Skeletal muscle satellite cell (primary cell): ENCODE measurements around the gene ANKRD40.
"Not testable (repeated sequence)": the region's sequence is repeated elsewhere in the genome, so short reads cannot be mapped to it uniquely, and the experiment has no call there.

Experiments
- H3K27me3 ChIP-seq: 2 replicates; pipeline ENCODE4 v1.7.0; 2013; ENCODE audit warnings: low read length; ENCODE audit not compliant: control insufficient read depth, insufficient read depth
- H3K36me3 ChIP-seq: 2 replicates; pipeline ENCODE4 v1.7.0; 2013; ENCODE audit warnings: mild to moderate bottlenecking, control low read depth, low read length; ENCODE audit not compliant: insufficient read depth
- H3K4me1 ChIP-seq: 2 replicates; pipeline ENCODE4 v1.7.0; 2013; ENCODE audit warnings: low read length; ENCODE audit not compliant: control insufficient read depth, insufficient read depth
- H3K4me2 ChIP-seq: 2 replicates; pipeline ENCODE4 v1.7.0; 2013; ENCODE audit warnings: mild to moderate bottlenecking, low read length
- H3K4me3 ChIP-seq: 2 replicates; pipeline ENCODE4 v1.7.0; 2013; ENCODE audit warnings: low read length
- H3K9ac ChIP-seq: 2 replicates; pipeline ENCODE4 v1.7.0; 2013; ENCODE audit warnings: mild to moderate bottlenecking, low read depth, low read length, moderate library complexity
- H3K9me3 ChIP-seq: replicated peaks from 2 replicates; pipeline ENCODE4 v1.7.0; 2013; ENCODE audit warnings: mild to moderate bottlenecking, control low read depth, low read length

The ANKRD40 gene

GRCh38 chr17:50709053-50709452, 1.3 kb upstream of the ANKRD40 start:
- peak overlapping the region; percentile 90 for H3K4me2 ChIP-seq
- not testable (repeated sequence) for H3K9me3 ChIP-seq, H3K27me3 ChIP-seq, H3K36me3 ChIP-seq
- H3K4me3 ChIP-seq: peak overlapping the region; percentile 96
- H3K4me1 ChIP-seq: peaks cover 14% of the 10 kb centered on the region
- peak overlapping the region; percentile 99 for H3K9ac ChIP-seq

DNA sequence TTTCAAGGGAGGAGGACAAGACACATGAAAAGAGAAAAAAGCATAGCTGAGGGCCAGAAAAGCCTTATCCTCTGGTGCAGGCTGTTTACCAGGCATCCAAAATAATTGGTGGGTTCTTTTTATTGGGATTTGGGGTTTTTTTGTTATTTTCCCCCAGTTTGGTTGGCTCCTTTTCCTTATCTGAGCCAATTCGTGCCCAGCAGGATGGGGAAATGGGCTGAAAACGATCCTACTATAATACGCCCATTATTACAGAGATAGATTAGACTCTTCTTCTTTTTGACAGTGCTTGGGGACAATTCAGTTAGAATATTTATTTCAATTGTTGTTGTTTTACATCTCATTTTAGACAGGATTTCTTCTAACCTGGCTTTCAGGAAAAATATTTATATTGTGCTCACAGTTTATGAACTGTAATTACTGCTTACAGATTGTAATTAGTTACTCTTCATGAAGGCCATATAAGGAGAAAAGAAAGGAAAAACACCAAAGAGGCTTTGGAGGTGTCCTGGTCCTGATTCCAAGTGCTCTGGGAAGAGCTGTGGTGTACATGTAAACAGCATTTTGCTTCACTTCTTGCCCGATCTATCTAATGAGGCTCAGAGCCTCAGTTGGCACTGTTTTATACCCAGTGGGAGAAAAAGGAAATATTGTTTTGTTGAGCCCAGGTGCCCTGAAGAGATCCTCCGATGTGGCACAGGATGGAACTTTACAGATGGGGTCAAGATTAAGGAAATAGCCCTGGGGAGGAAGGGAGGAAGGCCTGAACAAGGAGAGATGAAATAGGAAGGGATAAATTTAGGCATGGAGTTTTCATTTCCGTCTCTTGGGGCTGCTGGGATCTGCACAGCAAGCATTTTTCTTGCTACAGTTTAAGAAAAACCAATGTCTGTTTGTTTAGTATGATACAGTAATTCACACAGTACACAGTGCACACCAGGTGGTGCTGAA, 611 bp upstream of the ANKRD40 start:
- H3K9me3 ChIP-seq: no peaks in the 10 kb centered on the region
- H3K36me3 ChIP-seq: peaks cover 5% of the 10 kb centered on the region
- peak overlapping the region; percentile 96 for H3K4me3 ChIP-seq
- peak overlapping the region; percentile 99 for H3K9ac ChIP-seq
- H3K27me3 ChIP-seq: peaks cover 3% of the 10 kb centered on the region
- H3K4me2 ChIP-seq: peak overlapping the region; percentile 90
- peaks cover 14% of the 10 kb centered on the region for H3K4me1 ChIP-seq

DNA sequence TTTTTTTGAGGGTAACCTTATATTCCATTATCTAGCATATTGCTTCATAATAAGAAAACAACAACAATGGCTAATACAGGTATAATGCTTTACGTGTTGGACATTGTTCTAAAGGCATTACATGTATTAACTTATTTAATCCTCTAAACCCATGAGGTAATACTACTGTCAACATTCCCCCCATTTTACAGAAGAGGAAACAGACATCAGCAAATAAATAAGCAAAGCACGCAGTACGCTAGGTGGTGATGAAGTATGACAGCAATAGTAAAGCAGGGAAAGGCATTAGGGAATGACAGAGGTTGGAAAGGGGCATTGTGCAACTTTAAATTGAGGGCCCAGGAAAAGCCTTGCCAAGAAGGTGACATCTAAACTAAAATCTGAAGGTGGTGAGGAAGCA, 4.6 kb downstream of the ANKRD40 start:
- Histone ChIP-seq H3K27me3 (no peaks in the 10 kb centered on the region), H3K4me1 (peaks cover 14% of the 10 kb centered on the region), H3K36me3 (peaks cover 19% of the 10 kb centered on the region), H3K4me2 (no peak overlapping the region), H3K9me3 (no peaks in the 10 kb centered on the region), H3K9ac (no peak overlapping the region), H3K4me3 (no peak overlapping the region)

GRCh38 chr17:50699410-50699809, 8.3 kb downstream of the ANKRD40 start:
- no peak overlapping the region for H3K9ac ChIP-seq
- no peaks in the 10 kb centered on the region for H3K27me3 ChIP-seq
- H3K4me3 ChIP-seq: no peak overlapping the region
- H3K9me3 ChIP-seq: no peaks in the 10 kb centered on the region
- H3K4me1 ChIP-seq: peaks cover 17% of the 10 kb centered on the region
- peaks cover 54% of the 10 kb centered on the region for H3K36me3 ChIP-seq
- peak overlapping the region; percentile 16 for H3K4me2 ChIP-seq

DNA sequence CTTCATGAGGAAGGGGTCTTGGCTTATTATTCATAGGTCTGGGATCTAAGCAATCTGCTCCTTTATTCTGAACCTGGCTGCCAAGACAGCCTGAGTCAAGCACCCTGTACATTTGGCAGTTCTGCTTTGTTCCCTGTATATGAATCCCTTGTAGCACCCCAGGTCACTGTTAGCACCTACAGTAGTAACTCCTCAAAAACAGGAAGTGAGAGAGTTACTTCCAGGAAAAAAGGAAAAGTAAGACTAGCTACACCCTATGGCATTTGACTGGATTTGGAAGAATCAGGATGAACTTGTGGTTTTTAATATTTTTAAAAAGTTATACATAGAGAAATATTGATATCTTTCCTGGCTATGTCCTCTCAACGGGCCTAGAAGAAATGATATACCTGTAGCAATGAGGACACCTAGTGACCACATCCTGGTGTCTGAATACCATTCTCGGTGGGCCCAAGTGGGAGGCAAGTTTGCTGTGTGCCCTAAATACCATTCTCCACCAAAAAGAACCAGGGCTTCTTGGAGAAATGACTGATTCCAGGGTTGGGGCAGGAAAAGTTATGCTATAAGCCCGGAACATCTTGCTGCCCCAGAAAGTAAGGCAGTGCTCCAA, 9.9 kb downstream of the ANKRD40 start:
- H3K9ac ChIP-seq: no peak overlapping the region
- no peaks in the 10 kb centered on the region for H3K27me3 ChIP-seq
- peaks cover 55% of the 10 kb centered on the region for H3K36me3 ChIP-seq
- H3K9me3 ChIP-seq: no peaks in the 10 kb centered on the region
- no peak overlapping the region for H3K4me3 ChIP-seq
- H3K4me2 ChIP-seq: no peak overlapping the region
- peaks cover 30% of the 10 kb centered on the region for H3K4me1 ChIP-seq

- peaks cover 61% of the 10 kb centered on the region for H3K36me3 ChIP-seq
- H3K4me1 ChIP-seq: peaks cover 37% of the 10 kb centered on the region
- H3K9ac ChIP-seq: no peak overlapping the region
- no peak overlapping the region for H3K4me3 ChIP-seq
- no peak overlapping the region for H3K4me2 ChIP-seq
- H3K9me3 ChIP-seq: no peaks in the 10 kb centered on the region
- H3K27me3 ChIP-seq: no peaks in the 10 kb centered on the region
These were observed 10.7 kb downstream of the ANKRD40 start for GRCh38 chr17:50697062-50697461.

- H3K4me1 ChIP-seq: peaks cover 37% of the 10 kb centered on the region
- H3K4me3 ChIP-seq: no peak overlapping the region
- H3K36me3 ChIP-seq: peaks cover 67% of the 10 kb centered on the region
- H3K9me3 ChIP-seq: no peaks in the 10 kb centered on the region
- H3K4me2 ChIP-seq: no peak overlapping the region
- no peaks in the 10 kb centered on the region for H3K27me3 ChIP-seq
- H3K9ac ChIP-seq: no peak overlapping the region
These were observed 11.3 kb downstream of the ANKRD40 start for GRCh38 chr17:50696365-50696879.

- Histone ChIP-seq H3K4me1 (peaks cover 38% of the 10 kb centered on the region), H3K4me3 (no peak overlapping the region), H3K9me3 (no peaks in the 10 kb centered on the region), H3K4me2 (peak overlapping the region; percentile 21), H3K27me3 (no peaks in the 10 kb centered on the region), H3K9ac (no peak overlapping the region), H3K36me3 (peaks cover 58% of the 10 kb centered on the region)
These were observed 14.6 kb downstream of the ANKRD40 start for GRCh38 chr17:50693036-50693682.

- Histone ChIP-seq H3K4me3 (no peak overlapping the region), H3K36me3 (peaks cover 55% of the 10 kb centered on the region), H3K27me3 (no peaks in the 10 kb centered on the region), H3K4me1 (peaks cover 38% of the 10 kb centered on the region), H3K9ac (no peak overlapping the region), H3K9me3 (no peaks in the 10 kb centered on the region), H3K4me2 (peak overlapping the region; percentile 21)
These were observed 15.2 kb downstream of the ANKRD40 start for GRCh38 chr17:50692448-50693035.

DNA sequence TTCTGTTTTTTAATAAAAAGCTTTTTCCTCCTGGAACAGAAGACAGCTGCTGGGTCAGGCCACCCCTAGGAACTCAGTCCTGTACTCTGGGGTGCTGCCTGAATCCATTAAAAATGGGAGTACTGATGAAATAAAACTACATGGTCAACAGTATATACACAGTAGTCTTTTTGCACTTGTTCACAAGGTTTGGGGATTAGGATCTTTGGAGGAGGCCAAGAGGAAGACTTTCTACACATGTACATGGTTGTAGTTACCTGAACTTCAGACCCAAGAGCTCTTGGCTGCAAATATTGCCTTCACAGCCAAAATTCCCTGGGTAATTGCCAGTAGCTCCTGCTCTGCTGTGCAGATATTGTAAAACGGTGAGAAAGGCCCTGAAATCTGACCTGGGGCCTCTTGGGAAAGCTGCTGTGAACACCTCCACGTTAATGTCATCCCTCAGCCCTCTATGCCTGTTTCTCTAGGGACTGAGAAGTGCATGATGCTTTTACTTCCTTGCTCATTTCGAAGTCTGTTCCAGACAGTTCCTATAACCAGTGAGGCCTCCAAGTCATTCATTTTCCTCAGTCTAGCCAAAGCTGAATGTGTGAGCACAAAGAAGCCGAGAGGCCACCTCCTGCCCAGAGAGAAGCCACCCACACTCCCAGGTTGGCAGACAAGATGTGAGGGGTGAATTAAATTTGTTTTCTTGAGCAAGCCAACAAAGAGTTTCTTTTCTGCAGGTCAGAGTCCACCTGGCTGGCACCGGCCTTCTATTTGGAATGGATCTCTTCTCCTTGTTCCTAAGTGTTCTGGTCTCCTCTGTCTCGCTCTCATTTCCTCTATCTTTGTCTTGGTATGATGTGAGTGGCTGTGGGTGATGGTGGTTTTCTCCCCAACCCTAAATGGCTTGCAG, 15.9 kb downstream of the ANKRD40 start:
- H3K4me2 ChIP-seq: no peak overlapping the region
- peaks cover 49% of the 10 kb centered on the region for H3K36me3 ChIP-seq
- H3K4me3 ChIP-seq: no peak overlapping the region
- H3K9ac ChIP-seq: no peak overlapping the region
- no peaks in the 10 kb centered on the region for H3K9me3 ChIP-seq
- H3K4me1 ChIP-seq: peaks cover 46% of the 10 kb centered on the region
- no peaks in the 10 kb centered on the region for H3K27me3 ChIP-seq
